Sciatic nerve (tissue), 2 donors: ENCODE data around the gene PPP2R1A. TPM values are rescaled to one million over a fixed set of nuclear protein-coding genes. Genes with fewer than 3 reads are reported as not detected.
A peak's percentile ranks its signal among the peaks of the same experiment; 100 is the strongest.
"Not testable (repeated sequence)": the region's sequence is repeated elsewhere in the genome, so short reads cannot be mapped to it uniquely, and the experiment has no call there.

Experiments
- ATAC-seq: fragments of 200-7000 bp; cut with Tn5 transposase; one replicate; pipeline ENCODE4 v1.9.1; 2020; ENCODE audit warnings: mild to moderate bottlenecking, moderate library complexity
- DNase-seq: peaks from one replicate; pipeline ENCODE4 v3.0.0-alpha.2; 2020; ENCODE audit warnings: low spot score
- intact Hi-C: fragments of 100-400 bp; cut with DNase I; formaldehyde crosslinking; loops from one replicate; pipeline ENCODE4 v1.14.2; 2022
- total RNA-seq: library from RNA; stranded (reverse); fragmentation: NEBNext Ultra II Directional; extraction: Animal tissue kit (Norgen Biotek cat#: 25700); gene quantifications from one replicate; pipeline ENCODE4 v1.2.1, GENCODE V29; 2021
- donor health status: DM: no; HTN: no; CAD: no.
- donor health status: DM: no; HTN: no; CAD: no.

PPP2R1A gene
- total RNA-seq, 1 donor from 2014 or later, result 139 TPM

- no peak for DNase-seq
- intact Hi-C loops, result no loop called here
- ATAC-seq, result no peak
These were observed 8.1 kb downstream of the PPP2R1A start for GRCh38 chr19:52197964-52198363.

DNA sequence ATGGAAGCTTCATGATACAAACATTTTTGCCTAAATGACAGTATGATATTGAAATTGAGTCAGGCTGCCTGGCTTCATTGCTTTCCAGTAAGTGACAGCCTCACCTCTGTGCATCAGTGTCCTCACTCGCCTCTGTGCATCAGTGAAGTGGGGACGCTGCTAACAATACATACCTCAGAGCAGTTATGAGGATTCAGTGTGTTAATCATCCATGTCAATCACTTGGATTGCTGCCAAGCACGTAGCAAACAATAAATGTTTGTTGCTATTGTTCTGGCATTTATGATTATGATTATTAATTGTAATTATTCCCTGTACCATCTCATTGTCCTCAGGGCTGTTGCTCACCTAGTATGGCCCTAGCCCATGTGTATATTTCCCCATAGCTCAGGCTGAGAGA is 8.8 kb downstream of the PPP2R1A start:
- intact Hi-C loops, result no loop called here
- ATAC-seq, result no peak

DNA sequence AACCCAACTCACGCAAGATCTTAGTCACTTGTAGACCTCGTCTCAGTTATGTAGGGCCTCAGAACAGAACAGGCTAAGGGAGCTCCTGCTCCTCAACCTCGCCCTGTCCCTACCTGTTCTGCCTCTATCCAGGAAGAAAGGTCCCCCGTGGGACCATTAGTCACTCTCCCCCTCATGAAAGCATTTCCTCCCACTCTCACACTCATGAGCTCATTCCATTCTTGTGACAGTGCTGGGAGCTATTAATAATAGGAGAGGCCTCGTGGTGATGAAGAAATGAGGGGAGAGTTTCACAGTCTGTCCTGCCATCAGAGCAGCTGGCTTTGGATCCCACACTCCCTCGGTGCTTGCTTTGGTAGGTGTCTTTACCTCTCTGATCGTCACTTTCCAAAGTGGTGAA is 10.2 kb downstream of the PPP2R1A start:
- intact Hi-C loops, result no loop called here

More for the DNA sequence above, 8.8 kb downstream of the PPP2R1A start:
- DNase-seq, result no peak

DNA sequence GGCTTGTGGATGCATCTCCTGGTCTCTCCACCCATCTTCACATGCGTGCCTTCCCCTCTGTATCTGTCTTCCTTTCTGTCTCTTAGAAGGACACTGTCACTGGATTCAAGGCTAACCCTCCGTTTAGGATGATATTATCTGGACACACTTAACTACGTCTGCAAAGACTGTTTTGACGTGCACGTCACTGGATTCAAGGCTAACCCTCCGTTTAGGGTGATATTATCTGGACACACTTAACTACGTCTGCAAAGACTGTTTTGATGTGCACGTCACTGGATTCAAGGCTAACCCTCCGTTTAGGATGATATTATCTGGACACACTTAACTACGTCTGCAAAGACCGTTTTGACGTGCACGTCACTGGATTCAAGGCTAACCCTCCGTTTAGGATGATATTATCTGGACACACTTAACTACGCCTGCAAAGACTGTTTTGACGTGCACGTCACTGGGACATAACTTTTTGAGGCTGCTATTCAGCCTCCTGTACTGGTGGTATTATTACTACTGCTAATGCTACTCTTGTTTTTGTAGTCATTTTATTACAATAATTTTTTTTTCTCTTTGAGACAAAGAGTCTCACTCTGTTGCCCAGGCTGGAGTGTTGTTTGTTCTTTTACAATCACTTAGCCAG is 11.0 kb downstream of the PPP2R1A start:
- intact Hi-C loops, ATAC-seq: not testable (repeated sequence)

More for the DNA sequence above, 10.2 kb downstream of the PPP2R1A start:
- ATAC-seq (peak; percentile 88), DNase-seq (no peak)

DNA sequence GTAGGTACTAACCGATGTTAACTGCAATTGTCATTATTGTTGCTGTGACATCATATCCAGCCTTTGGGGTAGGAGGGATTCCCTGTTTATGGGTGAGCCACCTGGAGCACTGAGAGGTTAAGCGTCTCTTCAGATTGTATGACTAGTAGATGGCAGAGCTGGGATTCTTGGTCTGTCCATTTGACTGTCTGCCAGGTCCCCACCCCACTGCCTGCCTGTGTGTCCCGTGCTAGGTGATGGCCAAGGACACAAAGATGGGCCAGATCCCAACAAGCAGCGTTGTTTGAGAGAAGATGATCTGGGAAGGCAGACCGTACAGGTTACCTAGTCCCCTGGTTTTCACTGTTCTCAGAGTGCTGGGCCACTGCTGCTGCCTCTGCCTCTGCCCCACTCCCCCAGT is 16.6 kb downstream of the PPP2R1A start:
- intact Hi-C loops, result no loop called here
- no peak for ATAC-seq
- DNase-seq, result no peak

More for the DNA sequence above, 11.0 kb downstream of the PPP2R1A start:
- DNase-seq, result not testable (repeated sequence)

DNA sequence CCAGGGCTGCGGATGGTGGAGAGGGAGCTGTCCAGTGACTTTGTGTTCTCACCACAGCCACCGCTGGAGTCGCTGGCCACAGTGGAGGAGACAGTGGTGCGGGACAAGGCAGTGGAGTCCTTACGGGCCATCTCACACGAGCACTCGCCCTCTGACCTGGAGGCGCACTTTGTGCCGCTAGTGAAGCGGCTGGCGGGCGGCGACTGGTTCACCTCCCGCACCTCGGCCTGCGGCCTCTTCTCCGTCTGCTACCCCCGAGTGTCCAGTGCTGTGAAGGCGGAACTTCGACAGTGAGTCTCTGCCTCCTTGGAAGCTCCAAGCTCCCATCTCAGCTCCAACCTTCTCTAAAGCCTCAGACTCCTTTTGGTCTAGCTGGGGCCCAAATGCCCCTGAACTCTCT is 21.4 kb downstream of the PPP2R1A start:
- ATAC-seq, result no peak
- intact Hi-C loops, result no loop called here
- DNase-seq, result peak; percentile 36

- intact Hi-C loops, result no loop called here
- ATAC-seq, result no peak
- DNase-seq, result peak; percentile 10
These were observed 22.2 kb downstream of the PPP2R1A start for GRCh38 chr19:52211926-52212571.

- DNase-seq, result no peak
- intact Hi-C loops, result no loop called here
- ATAC-seq, result no peak
These were observed 22.9 kb downstream of the PPP2R1A start for GRCh38 chr19:52212572-52213255.

DNA sequence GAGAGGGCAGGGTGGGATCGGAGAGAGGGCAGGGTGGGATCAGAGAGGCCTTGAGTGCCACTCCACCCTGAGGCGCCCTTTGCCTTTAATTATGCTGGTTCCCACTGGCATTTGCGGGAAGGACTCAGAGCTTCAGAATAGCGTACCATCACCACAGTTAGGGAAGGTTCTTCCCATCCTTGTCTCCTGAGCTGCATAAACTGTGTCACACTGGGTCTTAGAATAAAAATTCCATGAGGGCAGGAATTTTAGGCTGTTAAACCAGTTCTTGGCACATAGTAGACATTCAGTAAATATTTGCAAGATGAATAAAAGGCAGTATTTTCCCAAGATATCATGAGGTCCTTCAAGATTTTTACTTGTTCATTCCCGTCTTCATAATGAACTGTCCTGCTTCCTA is 24.4 kb downstream of the PPP2R1A start:
- intact Hi-C loops, result no loop called here
- DNase-seq (no peak), ATAC-seq (no peak)

GRCh38 chr19:52216401-52216800 is 26.5 kb downstream of the PPP2R1A start:
- ATAC-seq, result no peak
- DNase-seq, result no peak
- intact Hi-C loops, result no loop called here

GRCh38 chr19:52217576-52217975 is 27.7 kb downstream of the PPP2R1A start:
- intact Hi-C loops, result no loop called here
- ATAC-seq (no peak), DNase-seq (no peak)

DNA sequence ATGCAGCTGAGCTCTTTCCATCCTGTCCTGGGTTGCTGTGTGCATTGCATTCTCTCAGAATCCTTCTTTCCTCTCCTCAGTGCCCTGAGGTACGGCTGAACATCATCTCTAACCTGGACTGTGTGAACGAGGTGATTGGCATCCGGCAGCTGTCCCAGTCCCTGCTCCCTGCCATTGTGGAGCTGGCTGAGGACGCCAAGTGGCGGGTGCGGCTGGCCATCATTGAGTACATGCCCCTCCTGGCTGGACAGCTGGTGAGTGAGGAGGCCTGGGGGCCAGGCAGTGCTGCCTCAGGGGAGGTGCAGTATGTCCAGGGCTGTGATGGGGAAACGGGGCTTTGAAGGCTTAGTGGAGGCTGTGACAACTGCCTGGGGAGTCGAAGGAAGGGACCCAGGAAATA is 29.8 kb downstream of the PPP2R1A start:
- no peak for ATAC-seq
- DNase-seq, result no peak
- intact Hi-C loops, result no loop called here

DNA sequence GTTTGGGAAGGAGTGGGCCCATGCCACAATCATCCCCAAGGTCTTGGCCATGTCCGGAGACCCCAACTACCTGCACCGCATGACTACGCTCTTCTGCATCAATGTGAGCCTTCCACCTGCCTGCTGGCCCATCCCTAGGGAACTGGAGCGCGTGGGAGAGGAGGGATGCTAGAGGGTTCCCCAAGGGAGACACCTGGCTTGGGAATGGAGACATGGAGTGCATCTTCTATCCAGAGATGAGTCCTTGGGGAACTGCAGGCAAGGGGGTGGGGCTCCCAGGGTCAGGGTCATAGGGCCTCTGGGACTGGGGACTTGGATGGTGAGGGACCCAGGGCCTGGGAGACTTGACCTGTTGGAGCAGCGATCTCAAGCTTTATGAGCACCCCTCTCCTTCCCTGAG is 31.2 kb downstream of the PPP2R1A start:
- no peak for DNase-seq
- no peak for ATAC-seq
- intact Hi-C loops, result no loop called here

GRCh38 chr19:52221831-52222375 is 32.1 kb downstream of the PPP2R1A start:
- intact Hi-C loops, result no loop called here

DNA sequence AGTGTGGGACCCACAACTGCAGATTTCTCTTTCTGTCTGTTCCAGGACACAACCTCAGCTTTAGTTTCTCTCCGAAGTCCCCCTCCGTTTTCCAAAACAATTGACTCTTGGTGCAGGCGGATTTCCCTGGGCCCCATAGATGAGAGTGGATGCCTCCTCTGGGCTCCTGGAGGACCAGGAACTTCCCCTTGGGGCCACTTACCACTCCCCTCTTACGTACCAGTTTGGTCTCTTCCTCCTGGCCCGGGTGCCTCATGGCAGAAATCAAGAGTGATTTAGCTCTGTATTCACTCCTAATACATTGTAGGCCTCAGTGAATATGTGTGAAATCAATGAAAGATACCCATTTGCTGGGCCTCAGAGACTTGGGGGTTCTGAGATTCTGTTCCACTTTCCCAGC is 34.4 kb downstream of the PPP2R1A start:
- intact Hi-C loops, result no loop called here
- DNase-seq (no peak), ATAC-seq (no peak)

More at GRCh38 chr19:52221831-52222375, 32.1 kb downstream of the PPP2R1A start:
- no peak for DNase-seq
- no peak for ATAC-seq

DNA sequence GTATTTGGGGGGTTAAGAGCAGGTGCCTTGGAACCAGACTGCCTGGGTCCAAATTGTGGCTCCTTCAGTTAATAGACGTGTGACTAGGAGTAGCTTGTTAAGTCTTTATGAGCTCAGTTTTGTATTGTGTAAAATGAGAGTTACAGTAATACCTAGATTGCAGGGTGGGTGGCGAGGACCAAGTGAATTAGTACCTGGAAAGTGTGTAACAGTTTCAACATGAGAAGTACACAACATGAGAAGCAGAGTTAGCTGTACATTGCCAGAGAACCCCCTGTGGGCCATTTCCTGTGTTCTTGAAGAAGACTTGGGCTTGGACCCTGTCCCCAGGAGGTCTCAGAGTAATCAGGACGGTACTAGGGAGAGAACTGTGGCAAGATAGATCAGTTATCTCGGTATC is 36.8 kb downstream of the PPP2R1A start:
- intact Hi-C loops, result no loop called here
- no peak for DNase-seq
- ATAC-seq, result no peak

DNA sequence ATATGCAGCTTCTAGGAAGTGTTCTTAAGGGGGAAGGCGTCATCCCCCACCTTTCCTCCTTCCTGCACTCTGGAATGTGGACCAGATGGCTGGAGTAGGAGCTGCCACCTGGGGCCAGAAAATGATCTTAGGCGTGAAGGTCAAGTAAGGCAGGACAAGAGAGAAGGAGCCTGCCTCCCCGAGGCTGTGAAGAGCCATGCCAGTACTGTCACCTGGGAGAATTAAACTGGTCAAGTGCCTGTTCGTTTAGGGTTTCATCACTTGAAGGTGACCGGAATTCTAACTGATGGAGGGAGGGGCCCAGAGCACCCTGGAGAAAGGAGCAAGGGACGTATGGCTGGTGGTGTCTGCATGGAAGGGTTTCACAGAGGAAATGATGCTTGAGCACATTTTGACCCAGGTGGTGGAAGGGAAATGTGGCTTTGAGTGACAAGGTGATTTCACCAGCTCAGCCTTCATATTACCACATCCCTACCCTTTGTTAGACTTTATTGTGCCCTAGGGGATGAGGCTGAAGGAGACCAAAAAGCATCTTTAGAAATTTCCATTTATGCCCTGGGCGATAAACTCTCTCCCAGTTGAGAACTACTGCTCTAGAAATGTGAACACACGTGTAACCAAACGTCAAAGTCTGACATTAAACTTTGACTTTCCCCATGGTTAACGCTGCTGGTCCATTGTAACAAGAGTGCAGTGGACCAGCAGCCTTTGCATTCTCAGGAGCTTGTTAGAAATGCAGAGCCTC is 37.5 kb downstream of the PPP2R1A start:
- DNase-seq (no peak), ATAC-seq (no peak)
- intact Hi-C loops, result no loop called here

DNA sequence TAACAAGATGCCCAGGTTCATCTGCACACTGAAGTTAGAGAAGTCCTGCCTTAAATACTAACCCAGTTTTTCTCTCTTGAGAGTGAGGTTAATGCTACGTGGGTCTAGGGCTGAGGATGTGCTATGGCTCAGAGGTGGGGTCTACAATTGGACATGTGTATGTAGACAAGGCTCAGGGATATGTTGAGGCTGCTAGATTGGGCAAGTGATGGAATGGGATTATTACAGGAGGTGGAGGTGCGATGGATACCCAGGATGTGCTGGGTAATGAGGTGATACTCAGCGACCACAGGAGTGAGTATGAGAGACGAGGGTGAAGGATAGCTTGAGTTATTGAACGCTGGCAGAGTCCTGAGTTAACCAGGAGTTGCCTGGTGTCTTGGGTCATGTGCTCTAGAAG is 38.1 kb downstream of the PPP2R1A start:
- ATAC-seq (no peak), DNase-seq (no peak)
- intact Hi-C loops, result no loop called here

DNA sequence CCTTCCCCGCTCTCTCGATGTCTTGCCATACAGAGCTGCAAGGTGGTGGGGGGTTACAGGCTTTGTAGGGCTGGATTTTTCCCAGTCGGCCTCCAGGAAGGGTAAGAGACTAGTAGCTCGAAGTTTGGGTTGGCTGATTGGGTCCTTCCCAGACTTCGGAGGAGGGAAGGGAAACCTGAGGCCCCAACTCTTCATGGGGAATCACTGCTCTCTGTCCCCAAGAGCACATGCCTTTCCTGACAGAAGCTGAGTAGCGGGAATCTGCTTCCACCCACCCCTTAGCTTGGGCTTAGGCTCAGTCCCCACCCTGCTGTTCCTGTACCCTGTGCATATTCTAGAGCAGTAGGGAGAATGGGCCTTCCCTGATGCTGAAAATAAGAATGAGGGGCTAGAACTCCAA is 39.7 kb downstream of the PPP2R1A start:
- DNase-seq (no peak), ATAC-seq (no peak)
- intact Hi-C loops, result no loop called here
